ENCODE data around the gene NAA10. TPM values are rescaled to one million over a fixed set of nuclear protein-coding genes. Genes with fewer than 3 reads are reported as not detected.

Gene NAA10
- total and polyA plus RNA-seq, 7 donors, result 105 to 203 (median 166) TPM

DNA sequence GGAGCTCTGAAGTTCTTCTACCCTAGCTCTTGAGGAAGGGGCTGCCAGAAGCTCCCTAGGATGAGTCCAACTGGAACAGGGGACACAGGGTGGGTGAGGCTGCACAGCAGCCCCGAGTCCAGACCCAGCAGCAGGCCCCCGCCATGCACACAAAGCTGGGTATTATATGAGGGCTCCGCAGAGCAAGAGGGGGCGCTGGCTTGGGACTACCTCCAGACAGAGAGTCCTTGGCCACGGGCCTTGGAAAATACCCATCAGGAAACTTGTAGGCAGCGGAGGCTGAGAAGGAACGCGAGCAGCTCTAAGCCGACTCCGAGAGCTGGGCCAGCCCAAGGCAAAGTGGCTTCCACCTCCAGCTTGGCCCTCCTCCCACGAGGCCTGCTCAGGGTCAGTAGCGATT is 28.7 kb upstream of the NAA10 start:
- intact Hi-C loops (cut with DNase I), result no loop called here
- Histone ChIP-seq H3K9me3 (no peaks in the 10 kb centered on the region), H3K4me1 (peaks cover 34% of the 10 kb centered on the region), H3K27ac (no peak overlapping the region), H3K36me3 (ENCODE audit: insufficient read depth in 1 of 2, low read depth in 1 of 2) (peaks cover 2 to 60% of the 10 kb centered on the region in 2 donors), H3K4me3 (no peak overlapping the region), H3K27me3 (ENCODE audit: insufficient read depth in 3 of 3, low read length in 2 of 3) (no peaks in the 10 kb centered on the region)
- ATAC-seq (no peak), DNase-seq (peak in 1 of 2 donors; percentile 47)
- 57 to 79% (median 60%) methylated on average over 3 to 12 of the region's 12 CpGs for WGBS, 3 donors
- TF ChIP-seq, protein P1, sequence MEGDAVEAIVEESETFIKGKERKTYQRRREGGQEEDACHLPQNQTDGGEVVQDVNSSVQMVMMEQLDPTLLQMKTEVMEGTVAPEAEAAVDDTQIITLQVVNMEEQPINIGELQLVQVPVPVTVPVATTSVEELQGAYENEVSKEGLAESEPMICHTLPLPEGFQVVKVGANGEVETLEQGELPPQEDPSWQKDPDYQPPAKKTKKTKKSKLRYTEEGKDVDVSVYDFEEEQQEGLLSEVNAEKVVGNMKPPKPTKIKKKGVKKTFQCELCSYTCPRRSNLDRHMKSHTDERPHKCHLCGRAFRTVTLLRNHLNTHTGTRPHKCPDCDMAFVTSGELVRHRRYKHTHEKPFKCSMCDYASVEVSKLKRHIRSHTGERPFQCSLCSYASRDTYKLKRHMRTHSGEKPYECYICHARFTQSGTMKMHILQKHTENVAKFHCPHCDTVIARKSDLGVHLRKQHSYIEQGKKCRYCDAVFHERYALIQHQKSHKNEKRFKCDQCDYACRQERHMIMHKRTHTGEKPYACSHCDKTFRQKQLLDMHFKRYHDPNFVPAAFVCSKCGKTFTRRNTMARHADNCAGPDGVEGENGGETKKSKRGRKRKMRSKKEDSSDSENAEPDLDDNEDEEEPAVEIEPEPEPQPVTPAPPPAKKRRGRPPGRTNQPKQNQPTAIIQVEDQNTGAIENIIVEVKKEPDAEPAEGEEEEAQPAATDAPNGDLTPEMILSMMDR (IDR thresholded peaks at IDR 0.05), result no peak

DNA sequence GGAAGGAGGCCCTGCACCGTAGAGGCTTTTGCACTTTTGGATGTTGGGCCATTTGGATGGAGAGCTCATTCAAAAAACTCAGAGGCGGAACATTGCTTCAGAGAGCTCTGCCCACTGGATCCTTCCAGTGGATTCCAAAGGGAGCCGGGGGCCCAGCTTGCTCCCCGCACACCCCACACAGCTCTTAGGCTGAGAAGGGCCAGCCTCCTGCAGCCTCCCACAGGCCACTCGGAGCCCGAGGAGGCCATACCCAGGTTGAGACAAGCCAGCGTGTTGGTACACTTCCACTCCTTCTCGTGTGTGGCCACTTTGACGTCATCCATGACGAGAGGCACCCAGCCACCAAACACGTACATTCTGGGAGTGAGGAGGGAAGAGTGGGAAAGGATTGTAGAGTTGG is 26.5 kb upstream of the NAA10 start:
- peaks cover 12% of the 10 kb centered on the region for H3K4me1 ChIP-seq
- H3K36me3 ChIP-seq (ENCODE audit: insufficient read depth in 1 of 2, low read depth in 1 of 2), result peaks cover 2 to 82% of the 10 kb centered on the region in 2 donors
- H3K9me3 ChIP-seq, result no peaks in the 10 kb centered on the region
- 88 to 94% (median 94%) methylated on average over 10 to 11 of the region's 11 CpGs for WGBS, 3 donors
- H3K4me3 ChIP-seq, result no peak overlapping the region
- intact Hi-C loops (cut with DNase I), result no loop called here
- DNase-seq (no peak), ATAC-seq (no peak)
- H3K27me3 ChIP-seq (ENCODE audit: insufficient read depth in 3 of 3, low read length in 2 of 3), result no peaks in the 10 kb centered on the region
- H3K27ac ChIP-seq, result no peak overlapping the region
- TF ChIP-seq, protein P1 (IDR thresholded peaks at IDR 0.05), result no peak

DNA sequence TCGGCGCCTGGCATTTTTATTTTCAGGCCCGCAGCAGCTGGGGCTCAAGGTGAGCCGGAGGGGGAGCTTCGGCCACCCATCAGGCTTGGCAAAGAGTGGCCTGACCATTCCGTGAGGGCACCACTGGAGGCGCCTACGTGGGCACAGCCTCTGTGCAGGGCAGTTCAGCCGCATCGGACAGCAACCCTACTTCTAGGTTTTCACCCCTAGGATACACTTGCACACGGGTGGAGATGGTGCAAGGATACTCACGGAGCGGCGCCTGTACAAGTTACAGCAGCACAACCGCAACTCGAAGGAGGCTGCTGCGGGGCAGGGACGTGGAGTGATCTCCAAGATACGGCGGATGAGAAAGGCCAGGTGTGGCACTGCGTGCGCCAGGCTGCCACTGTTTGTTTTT is 25.9 kb upstream of the NAA10 start:
- TF ChIP-seq, protein P1 (IDR thresholded peaks at IDR 0.05), result no peak
- H3K27me3 ChIP-seq (ENCODE audit: insufficient read depth in 3 of 3, low read length in 2 of 3), result no peaks in the 10 kb centered on the region
- DNase-seq, result no peak
- no peak overlapping the region for H3K4me3 ChIP-seq
- H3K9me3 ChIP-seq, result no peaks in the 10 kb centered on the region
- peaks cover 2 to 87% of the 10 kb centered on the region in 2 donors for H3K36me3 ChIP-seq (ENCODE audit: insufficient read depth in 1 of 2, low read depth in 1 of 2)
- no peak for ATAC-seq
- peaks cover 12% of the 10 kb centered on the region for H3K4me1 ChIP-seq
- 86 to 92% (median 86%) methylated on average over 22 of the region's 22 CpGs for WGBS, 3 donors
- intact Hi-C loops (cut with DNase I), result no loop called here
- no peak overlapping the region for H3K27ac ChIP-seq

DNA sequence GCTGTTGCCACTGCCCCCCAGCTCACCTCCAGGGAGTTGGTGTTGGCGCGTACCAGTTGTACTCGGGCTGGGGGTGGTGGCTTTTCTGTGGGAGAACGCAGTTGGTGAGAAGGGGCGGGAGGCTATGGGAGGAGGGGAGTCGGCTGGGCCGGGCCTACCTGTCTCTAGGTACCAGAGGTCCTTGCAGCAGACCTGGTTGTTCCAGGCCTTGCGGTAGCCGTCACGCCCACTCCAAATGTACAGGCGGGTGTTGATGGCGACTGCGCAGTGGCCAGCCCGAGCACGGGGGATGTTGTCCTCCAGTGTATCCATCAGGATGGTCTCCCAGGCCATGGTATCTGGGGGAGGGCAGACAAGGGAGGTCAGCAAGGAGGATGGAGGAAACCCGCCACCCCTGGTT is 25.2 kb upstream of the NAA10 start:
- DNase-seq (peak in 1 of 2 donors; percentile 48), ATAC-seq (no peak)
- Histone ChIP-seq H3K27me3 (ENCODE audit: insufficient read depth in 3 of 3, low read length in 2 of 3) (no peaks in the 10 kb centered on the region), H3K4me3 (no peak overlapping the region), H3K36me3 (ENCODE audit: insufficient read depth in 1 of 2, low read depth in 1 of 2) (peaks cover 2 to 94% of the 10 kb centered on the region in 2 donors), H3K27ac (no peak overlapping the region), H3K4me1 (peaks cover 8% of the 10 kb centered on the region), H3K9me3 (no peaks in the 10 kb centered on the region)
- intact Hi-C loops (cut with DNase I), result no loop called here
- TF ChIP-seq, protein P1 (IDR thresholded peaks at IDR 0.05), result no peak
- WGBS, 3 donors, result 93 to 99% (median 94%) methylated on average over 10 to 16 of the region's 16 CpGs

DNA sequence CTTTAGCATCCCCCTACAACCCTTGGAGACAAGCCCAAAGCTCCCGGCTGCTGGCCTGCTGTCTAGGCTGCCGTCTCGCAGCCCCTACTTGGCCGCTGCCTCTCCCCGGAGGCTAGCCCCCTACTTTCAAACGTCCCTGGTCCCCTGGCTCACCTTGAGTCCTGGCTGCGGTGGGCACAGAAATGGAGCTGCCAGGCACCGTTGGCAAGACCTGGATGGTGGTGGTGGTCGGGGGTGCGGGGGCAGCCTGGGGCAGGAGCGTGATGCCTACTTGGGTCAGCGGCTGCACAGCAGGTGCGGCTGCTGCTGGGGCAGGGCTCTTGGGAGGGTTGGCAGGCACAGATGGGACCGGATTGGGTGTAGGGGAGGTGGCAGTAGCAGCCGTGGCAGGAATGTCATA is 24.8 kb upstream of the NAA10 start:
- ATAC-seq, result no peak
- 75 to 94% (median 91%) methylated on average over 9 to 15 of the region's 15 CpGs for WGBS, 3 donors
- intact Hi-C loops (cut with DNase I), result no loop called here

More for the DNA sequence above, 24.8 kb upstream of the NAA10 start:
- Histone ChIP-seq H3K27me3 (ENCODE audit: insufficient read depth in 3 of 3, low read length in 2 of 3) (no peaks in the 10 kb centered on the region), H3K4me3 (no peak overlapping the region), H3K27ac (no peak overlapping the region), H3K4me1 (peaks cover 3% of the 10 kb centered on the region), H3K9me3 (no peaks in the 10 kb centered on the region), H3K36me3 (ENCODE audit: insufficient read depth in 1 of 2, low read depth in 1 of 2) (peaks cover 2 to 99% of the 10 kb centered on the region in 2 donors)
- TF ChIP-seq, protein P1 (IDR thresholded peaks at IDR 0.05), result no peak
- DNase-seq, result no peak

Data from psoas muscle (tissue), 8 donors.